Suppressor macrophage treated with lipopolysaccharide for 4 hours (primary cell): ENCODE results near the gene DCLK2.
A peak's percentile ranks its signal among the peaks of the same experiment; 100 is the strongest.

ENCODE experiments used
- DNase-seq: peaks from one replicate; pipeline ENCODE4 v3.0.0-alpha.2; 2020

DCLK2 gene

DNA sequence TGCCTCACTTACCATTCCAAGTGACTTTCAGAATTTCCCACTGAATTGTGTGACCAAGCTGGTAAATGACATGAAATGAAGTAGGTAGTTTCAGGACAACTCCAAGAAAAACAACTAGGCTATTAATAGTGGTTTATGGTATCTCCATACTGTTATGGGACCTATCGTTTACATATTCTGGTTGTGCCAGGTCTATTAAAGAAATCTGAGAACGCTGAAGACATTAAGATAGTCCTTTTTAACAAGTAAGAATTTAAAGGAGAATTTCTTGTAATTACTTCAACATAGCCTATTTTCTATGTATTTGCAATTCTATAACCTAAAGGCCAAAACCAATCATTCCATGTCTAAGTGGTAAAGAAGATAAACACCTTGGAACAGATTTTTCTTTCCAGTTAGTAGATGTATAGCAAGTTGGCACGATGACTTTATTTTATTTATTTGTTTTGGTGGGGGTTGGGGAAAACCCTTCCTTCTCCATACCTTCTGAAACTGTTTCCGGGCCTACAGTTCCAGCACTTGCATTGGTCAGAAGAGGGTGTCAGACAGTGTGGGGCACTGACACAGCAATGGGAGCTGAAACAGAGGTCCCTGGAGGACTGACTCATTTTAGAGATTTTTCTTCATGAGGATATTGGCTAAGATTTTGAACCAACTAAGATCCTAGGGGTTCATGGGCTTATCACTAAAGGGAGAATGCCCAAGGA lies 7.6 kb upstream of the DCLK2 start:
- DNase-seq: no peak

DNA sequence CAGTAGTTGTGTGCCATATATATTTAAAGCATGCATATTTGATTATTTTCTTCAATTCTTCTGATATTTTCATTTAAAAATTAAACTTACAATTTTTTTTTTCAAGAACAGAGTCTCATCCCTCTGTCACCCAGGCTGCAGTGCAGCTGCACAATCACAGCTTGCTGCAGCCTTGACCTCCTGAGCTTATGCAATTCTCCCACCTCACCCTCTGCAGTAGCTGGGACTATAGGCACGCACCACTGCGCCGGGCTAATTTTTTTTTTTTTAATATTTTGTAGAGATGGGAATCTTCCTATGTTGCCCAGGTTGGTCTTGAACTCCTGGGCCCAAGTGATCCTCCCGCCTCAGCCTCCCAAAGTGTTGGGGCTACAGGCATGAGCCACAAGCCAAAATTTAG lies 5.8 kb upstream of the DCLK2 start:
- no peak for DNase-seq

DNA sequence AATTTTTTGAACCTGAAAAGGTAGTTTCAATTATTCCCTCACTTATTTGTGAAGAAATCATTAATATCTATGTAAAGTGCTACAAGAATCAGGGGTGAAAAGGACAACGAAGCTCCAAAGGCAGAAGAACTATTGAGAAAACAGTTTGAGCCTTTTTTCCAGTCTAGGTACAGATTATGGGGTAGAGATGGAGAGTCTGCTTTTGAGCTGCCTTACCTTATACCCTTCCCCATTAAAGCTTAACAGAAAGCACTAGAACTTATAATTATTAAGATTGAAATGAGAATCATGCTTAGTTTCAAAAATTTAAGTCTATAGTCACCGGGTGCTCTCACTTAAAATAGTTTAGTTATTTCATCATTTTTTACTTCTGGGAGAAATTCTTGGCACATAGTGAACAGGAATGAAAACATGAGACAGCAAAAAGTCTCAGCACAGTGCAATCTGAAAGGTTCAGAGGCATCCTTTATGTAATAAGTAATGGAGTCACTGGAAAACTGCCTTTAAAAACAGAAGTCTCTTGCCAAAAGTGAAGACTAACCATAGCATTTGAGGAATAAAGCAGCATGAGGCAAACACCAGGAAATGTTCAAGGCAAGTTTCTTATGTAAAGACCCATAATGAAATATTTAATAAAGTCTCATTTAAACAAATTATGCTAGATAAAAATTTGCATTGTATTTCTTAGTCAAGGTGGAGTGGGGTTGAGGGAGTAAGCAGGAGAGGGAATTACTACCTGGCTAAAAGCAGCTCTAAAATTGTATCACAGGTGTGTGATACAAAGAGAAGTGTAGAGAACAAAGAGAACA lies 5.1 kb upstream of the DCLK2 start:
- DNase-seq: peak; percentile 19

GRCh38 chr4:150074064-150074463 lies 4.2 kb upstream of the DCLK2 start:
- DNase-seq: no peak

DNA sequence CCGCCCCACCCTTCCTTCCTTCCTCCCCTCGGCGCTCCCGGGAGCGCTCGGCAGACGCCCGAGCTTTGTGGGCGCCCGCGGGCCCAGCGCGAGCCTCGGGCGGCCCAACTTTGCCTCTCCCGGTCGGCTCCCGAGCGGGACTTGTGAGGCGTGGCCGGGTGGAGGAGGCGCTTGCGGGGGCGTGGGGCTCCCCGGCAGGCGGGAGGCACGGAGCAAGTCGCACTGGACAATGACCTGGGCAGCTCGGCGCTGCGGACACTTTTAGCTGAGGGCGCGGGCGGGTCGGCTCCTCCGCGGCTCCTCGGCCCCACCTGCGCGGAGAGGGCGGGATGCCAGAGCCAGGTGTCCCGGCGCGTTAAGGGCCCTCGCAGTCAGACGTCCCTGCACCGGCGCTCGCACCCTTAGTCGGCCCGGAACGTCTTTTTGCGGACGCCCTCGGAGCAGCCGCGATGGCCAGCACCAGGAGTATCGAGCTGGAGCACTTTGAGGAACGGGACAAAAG lies 385 bp downstream of the DCLK2 start:
- DNase-seq: no peak

DNA sequence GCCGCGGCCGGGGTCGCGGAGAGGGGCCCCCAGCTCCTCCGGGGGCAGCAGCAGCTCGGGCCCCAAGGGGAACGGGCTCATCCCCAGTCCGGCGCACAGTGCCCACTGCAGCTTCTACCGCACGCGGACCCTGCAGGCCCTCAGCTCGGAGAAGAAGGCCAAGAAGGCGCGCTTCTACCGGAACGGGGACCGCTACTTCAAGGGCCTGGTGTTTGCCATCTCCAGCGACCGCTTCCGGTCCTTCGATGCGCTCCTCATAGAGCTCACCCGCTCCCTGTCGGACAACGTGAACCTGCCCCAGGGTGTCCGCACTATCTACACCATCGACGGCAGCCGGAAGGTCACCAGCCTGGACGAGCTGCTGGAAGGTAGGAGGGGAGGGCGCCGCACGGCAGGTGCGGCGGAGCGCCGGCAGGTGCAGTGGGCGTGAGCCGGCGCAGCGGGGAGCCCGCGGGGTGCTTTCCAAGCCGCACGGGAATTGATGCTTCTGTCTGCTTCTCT lies 886 bp downstream of the DCLK2 start:
- peak; percentile 27 for DNase-seq

GRCh38 chr4:150080337-150080736 lies 2.1 kb downstream of the DCLK2 start:
- DNase-seq: no peak

GRCh38 chr4:150080875-150081274 lies 2.6 kb downstream of the DCLK2 start:
- DNase-seq: no peak

GRCh38 chr4:150082241-150082640 lies 4.0 kb downstream of the DCLK2 start:
- DNase-seq: no peak

GRCh38 chr4:150087006-150087405 lies 8.8 kb downstream of the DCLK2 start:
- DNase-seq: no peak

DNA sequence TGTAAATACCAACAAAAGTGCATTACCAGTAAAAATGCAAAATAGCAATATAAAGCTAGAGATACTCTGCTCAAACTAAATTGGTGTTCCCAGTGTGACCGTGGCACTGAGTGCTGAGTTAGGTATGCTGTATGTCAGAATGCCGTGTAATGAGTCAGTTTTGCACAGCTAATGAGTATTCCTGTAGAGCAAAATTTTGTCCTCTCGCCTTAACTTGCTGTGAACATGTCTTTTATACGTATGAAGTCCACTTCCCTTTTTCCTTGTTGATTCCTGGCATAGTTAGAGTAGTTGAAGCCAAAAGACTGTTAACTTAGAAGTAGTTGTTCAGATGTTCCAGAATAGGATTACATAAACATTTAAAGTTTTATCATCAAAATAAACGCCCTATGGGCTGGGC lies 11.5 kb downstream of the DCLK2 start:
- DNase-seq: no peak

GRCh38 chr4:150090836-150091235 lies 12.6 kb downstream of the DCLK2 start:
- no peak for DNase-seq

GRCh38 chr4:150094676-150095075 lies 16.4 kb downstream of the DCLK2 start:
- DNase-seq: no peak

- DNase-seq: no peak
These were observed 18.4 kb downstream of the DCLK2 start for GRCh38 chr4:150096625-150097024.

- no peak for DNase-seq
These were observed 20.0 kb downstream of the DCLK2 start for GRCh38 chr4:150098214-150098613.

DNA sequence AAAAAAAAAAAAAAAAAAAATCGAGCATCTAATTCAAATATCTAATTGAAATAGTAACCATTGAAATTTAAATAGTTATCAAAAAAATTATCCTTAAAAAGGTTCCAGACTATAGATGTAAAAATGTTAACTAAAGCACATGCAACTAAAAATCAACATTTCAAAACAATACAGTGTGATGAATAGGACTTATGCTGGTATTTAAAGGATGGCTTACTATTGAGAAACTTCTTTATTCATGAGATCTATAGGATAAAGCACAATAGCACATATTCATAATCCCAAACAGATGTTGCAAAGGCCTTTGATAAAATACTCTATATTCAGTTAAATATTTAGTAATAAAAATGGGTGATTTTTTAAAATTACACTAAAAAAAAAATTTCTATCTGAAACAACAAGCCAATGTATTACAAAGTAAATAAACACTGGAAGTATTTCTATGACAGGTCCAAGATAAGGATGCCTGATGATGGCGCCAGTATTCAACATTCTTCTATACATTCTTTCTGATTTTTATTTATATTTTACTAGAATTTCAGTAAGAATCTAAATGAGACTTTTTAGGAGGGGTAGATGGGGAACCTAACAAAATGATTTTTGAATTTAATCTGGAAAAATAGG lies 26.3 kb downstream of the DCLK2 start:
- DNase-seq: no peak

DNA sequence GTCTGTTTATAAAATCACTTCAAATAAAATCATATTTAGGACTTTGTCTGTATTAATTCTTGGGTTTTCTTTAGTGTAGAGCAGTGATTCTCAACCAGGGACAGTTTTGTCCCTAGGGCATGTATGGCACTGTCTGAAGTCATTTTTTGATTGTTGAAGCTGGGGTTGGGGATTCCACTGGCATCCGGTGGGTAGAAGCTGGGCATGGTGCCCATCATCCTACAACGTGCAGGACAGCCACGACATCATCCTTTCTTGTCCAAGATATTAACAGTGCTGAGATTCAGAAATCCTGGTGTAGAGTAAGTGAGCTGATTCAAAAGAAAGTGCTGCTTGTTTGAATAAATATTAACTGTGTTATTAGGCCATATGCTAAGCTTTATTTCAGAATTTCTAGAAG lies 28.6 kb downstream of the DCLK2 start:
- no peak for DNase-seq

DNA sequence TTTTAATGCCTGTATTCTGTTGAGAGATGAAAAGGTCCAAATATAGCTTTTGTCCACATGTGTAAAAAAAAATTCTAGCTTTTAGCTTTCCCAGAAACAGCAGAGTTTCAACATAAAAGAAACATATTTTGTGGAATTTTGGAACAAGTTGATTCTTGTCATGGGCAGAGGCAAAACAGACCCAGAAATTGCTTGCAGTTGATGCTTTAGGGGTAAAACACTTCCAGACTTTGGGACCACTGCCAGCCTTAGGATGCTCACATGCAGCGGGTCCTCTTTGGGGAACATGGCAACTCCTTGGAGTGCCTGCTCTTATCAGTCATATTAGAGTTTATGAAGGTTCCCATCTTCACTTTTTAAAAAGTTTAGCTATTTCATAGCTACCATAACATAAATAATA lies 30.4 kb downstream of the DCLK2 start:
- DNase-seq: no peak

DNA sequence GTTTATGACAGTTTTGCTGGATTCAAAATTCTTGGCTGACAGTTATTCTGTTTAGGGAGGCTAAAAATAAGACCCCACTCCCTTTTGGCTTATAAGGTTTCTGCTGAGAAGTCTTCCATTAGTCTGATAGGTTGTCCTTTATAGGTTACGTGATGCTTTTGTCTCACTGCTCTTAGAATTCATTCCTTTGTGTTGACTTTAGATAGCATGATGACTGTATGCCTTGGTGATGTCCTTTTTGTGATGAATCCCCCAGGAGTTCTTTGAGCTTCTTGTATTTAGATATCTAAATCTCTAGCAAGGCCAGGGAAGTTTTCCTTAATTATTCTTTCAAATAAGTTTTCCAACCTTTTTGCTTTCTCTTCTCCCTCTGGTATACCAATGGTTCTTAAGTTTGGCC lies 36.4 kb downstream of the DCLK2 start:
- DNase-seq: no peak

DNA sequence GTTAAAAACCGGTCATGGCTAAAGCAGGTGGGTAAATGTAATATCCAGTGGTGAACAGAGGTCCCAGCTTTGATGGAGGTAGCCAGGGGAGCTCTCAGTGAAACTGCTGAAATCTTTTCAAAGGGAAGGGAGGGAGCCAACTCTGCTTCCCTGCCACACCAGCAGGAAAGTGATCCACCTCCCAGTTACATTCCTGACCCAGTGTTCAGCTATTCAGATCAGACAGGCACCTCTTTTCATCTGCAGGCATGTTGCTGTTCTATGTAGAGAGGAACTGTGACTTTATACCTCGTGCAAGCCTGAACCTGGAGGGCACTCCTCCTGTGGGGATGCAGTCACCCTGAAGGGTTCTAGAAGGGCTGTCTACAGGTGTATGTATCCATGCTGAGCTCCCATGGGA lies 37.6 kb downstream of the DCLK2 start:
- no peak for DNase-seq

DNA sequence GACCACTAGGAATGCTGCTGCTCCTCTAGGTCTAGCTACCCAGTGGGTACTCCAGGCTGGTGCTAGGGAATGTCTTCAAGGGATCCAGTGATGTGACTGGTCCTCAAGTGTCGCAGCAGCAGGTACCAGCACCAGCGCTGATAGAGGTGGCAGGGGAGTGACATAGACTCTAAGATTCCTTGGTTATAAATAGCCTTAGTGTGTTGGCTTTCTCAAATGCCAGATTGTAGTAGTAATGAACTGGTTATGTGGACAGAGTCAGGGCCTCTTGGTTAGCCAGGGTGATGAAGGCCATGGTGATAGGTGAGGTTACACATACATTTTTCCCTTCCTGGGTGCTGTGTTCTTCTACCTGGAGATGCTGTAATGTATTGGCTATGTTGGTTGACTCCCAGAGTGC lies 38.3 kb downstream of the DCLK2 start:
- no peak for DNase-seq

- no peak for DNase-seq
These were observed 38.8 kb downstream of the DCLK2 start for GRCh38 chr4:150117094-150117493.

DNA sequence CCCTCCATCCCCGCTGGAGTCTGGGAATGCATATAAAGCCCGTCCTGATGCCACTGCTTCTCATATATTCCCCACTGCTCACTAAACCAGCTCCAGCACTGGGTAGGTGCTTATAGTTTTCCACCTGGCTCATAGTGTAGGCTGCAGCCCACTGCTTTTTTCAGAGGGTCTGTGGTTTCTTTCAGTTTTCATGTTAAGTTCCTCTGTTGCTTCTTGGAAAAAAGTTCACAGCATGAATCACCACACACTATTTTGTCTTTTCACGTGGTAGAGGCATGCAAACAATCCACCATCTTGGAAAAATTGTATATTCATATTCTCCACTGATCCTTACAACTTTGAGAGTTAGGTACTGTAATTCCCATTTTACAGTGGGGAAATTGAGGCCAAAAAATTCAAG lies 39.4 kb downstream of the DCLK2 start:
- DNase-seq: no peak

DNA sequence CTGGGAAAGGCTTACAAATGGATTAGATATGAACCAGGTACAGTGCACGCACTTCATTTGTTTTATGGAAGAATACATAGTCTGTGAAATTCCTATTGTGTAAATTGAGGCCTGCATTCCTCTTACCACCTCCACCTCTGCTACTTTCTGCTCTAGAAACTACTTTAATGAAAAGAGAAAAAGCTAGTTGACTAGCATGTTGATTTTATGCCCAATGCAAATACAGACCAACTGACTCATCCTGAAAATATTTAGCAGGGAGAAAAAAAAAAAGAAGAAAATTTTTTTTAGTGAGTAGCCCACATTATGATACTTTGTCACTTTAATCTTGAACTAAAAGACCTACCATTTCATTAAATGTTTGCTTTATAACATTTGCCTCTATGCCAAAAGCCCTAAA lies 41.2 kb downstream of the DCLK2 start:
- no peak for DNase-seq
